ENCODE measurements around the gene CLDN16. TPM values are rescaled to one million over a fixed set of nuclear protein-coding genes. Genes with fewer than 3 reads are reported as not detected.

Gene CLDN16
- total RNA-seq, 1 donor from 2014 or later, result 0.10 TPM

GRCh38 chr3:190385731-190386688 lies 2.0 kb upstream of the CLDN16 start:
- H3K4me3 Mint-ChIP-seq, result no peak overlapping the region
- H3K27ac Mint-ChIP-seq, result no peak overlapping the region
- no peaks in the 10 kb centered on the region for H3K27me3 Mint-ChIP-seq
- DNase-seq (ENCODE audit: extremely low spot score, unreplicated experiment), result no peak
- H3K36me3 Mint-ChIP-seq, result no peaks in the 10 kb centered on the region
- H3K4me1 Mint-ChIP-seq (ENCODE audit: unreplicated experiment), result peaks cover 1% of the 10 kb centered on the region
- H3K9me3 Mint-ChIP-seq, result no peaks in the 10 kb centered on the region
- no peak for TF ChIP-seq CTCF (conservative IDR thresholded peaks at IDR 0.05)

- no peak overlapping the region for H3K27ac Mint-ChIP-seq
- H3K27me3 Mint-ChIP-seq, result no peaks in the 10 kb centered on the region
- DNase-seq (ENCODE audit: extremely low spot score, unreplicated experiment), result no peak
- no peaks in the 10 kb centered on the region for H3K9me3 Mint-ChIP-seq
- no peaks in the 10 kb centered on the region for H3K4me1 Mint-ChIP-seq (ENCODE audit: unreplicated experiment)
- no peak for TF ChIP-seq CTCF (conservative IDR thresholded peaks at IDR 0.05)
- no peaks in the 10 kb centered on the region for H3K36me3 Mint-ChIP-seq
- H3K4me3 Mint-ChIP-seq, result no peak overlapping the region
These were observed 740 bp downstream of the CLDN16 start for GRCh38 chr3:190388703-190389102.

DNA sequence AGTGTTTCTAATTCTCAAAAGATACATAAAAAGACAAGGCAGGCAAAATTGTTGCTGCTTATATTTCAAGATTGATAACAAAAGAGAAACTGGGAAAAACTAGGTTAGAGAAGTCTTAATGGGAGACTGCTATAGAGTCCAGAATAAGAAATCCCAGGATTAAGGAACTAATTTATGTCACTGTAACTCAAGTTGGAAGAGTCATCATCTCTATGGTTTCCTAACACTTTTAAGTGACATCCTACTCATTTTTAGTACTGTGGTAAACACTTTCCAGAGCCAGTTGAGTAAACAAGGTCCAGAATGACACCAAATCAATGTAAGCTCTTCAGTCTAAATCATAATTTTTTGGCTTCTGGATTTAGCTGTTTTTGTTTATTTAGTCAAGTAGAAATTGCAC lies 8.0 kb downstream of the CLDN16 start:
- H3K27ac Mint-ChIP-seq, result no peak overlapping the region
- no peaks in the 10 kb centered on the region for H3K4me1 Mint-ChIP-seq (ENCODE audit: unreplicated experiment)
- no peak for TF ChIP-seq CTCF (conservative IDR thresholded peaks at IDR 0.05)
- no peaks in the 10 kb centered on the region for H3K9me3 Mint-ChIP-seq
- no peak overlapping the region for H3K4me3 Mint-ChIP-seq
- no peak for DNase-seq (ENCODE audit: extremely low spot score, unreplicated experiment)
- H3K36me3 Mint-ChIP-seq, result no peaks in the 10 kb centered on the region
- no peaks in the 10 kb centered on the region for H3K27me3 Mint-ChIP-seq

DNA sequence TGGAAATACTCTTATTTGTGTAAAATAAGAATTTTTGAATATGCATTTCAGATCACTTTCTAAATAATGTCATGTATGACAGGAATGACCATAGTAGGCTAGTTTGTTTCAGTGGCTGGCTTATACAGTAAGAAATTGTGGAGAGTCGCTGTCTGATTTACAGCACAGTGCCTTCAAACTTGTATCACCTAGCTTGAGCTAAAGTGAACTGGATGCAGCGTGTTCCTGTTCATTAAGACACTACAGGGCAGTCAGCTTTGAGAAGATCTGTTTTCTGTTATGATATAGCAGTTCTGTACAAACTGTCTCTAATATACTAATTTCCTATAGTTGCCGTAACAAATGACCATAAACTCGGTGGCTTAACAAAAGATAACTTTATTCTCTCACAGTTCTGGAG lies 9.9 kb downstream of the CLDN16 start:
- Mint-ChIP-seq H3K27ac (no peak overlapping the region), H3K4me3 (no peak overlapping the region), H3K36me3 (no peaks in the 10 kb centered on the region), H3K4me1 (ENCODE audit: unreplicated experiment) (no peaks in the 10 kb centered on the region), H3K9me3 (no peaks in the 10 kb centered on the region), H3K27me3 (no peaks in the 10 kb centered on the region)
- no peak for TF ChIP-seq CTCF (conservative IDR thresholded peaks at IDR 0.05)
- DNase-seq (ENCODE audit: extremely low spot score, unreplicated experiment), result no peak

- Mint-ChIP-seq H3K4me1 (ENCODE audit: unreplicated experiment) (no peaks in the 10 kb centered on the region), H3K27ac (no peak overlapping the region), H3K9me3 (no peaks in the 10 kb centered on the region), H3K36me3 (no peaks in the 10 kb centered on the region), H3K4me3 (no peak overlapping the region), H3K27me3 (no peaks in the 10 kb centered on the region)
- TF ChIP-seq CTCF (conservative IDR thresholded peaks at IDR 0.05), result no peak
- DNase-seq (ENCODE audit: extremely low spot score, unreplicated experiment), result no peak
These were observed 11.7 kb downstream of the CLDN16 start for GRCh38 chr3:190399677-190400076.
